ENCODE results near the gene ADAP1. TPM values are rescaled to one million over a fixed set of nuclear protein-coding genes. Genes with fewer than 3 reads are reported as not detected.

ADAP1 gene
- total and polyA plus RNA-seq, 3 experiments from 2014 or later, result 37.7 to 77.3 (median 67.7) TPM

DNA sequence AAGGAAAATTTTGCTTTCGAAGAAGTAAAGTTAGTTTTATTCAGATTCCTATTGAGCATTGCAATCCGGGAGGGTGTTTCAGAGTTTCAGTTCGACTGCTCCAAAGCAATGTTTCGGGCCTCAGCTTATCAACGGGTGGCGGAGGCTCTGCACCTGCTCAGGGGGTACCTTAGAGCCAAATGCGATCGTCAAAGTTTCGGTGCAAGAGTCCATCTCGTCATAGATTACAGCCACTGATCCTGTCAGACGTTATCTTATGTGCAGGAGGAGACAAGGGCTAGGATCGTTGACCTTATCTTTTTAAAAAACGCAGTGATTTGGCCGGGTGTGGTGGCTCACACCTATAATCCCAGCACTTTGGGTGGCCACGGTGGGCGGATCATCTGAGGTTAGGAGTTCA, 24.7 kb upstream of the ADAP1 start:
- Histone ChIP-seq H3K27ac (ENCODE audit: low read depth, low read length) (no peak overlapping the region), H3K36me3 (ENCODE audit: insufficient read depth, low read length) (no peaks in the 10 kb centered on the region), H3K27me3 (ENCODE audit: insufficient read depth, low read length, poor library complexity, severe bottlenecking) (no peaks in the 10 kb centered on the region), H3K4me1 (ENCODE audit: insufficient read depth, low read length) (peaks cover 10% of the 10 kb centered on the region), H3K4me3 (ENCODE audit: low read length) (no peak overlapping the region), H3K9me3 (ENCODE audit: low read length) (no peaks in the 10 kb centered on the region)
- Mint-ChIP-seq H3K36me3 (peaks cover 0 to 6% (median 0%) of the 10 kb centered on the region in 3 donors), H3K27ac (peak overlapping the region in 1 of 8 donors; percentile 0), H3K4me3 (peak overlapping the region in 1 of 7 donors; percentile 34), H3K9me3 (no peaks in the 10 kb centered on the region), H3K27me3 (peaks cover 0 to 2% of the 10 kb centered on the region in 2 donors), H3K4me1 (peaks cover 8% of the 10 kb centered on the region in 3 donors)
- POLR2A ChIA-PET, result no interaction called here
- no peak for DNase-seq
- CTCF ChIA-PET, result interaction anchor here (1.0 to 6.9 kb wide), 2 partner anchors 14 to 87 kb away, joined by 3 to 43 read pairs; no protein-coding TSS in a partner anchor

DNA sequence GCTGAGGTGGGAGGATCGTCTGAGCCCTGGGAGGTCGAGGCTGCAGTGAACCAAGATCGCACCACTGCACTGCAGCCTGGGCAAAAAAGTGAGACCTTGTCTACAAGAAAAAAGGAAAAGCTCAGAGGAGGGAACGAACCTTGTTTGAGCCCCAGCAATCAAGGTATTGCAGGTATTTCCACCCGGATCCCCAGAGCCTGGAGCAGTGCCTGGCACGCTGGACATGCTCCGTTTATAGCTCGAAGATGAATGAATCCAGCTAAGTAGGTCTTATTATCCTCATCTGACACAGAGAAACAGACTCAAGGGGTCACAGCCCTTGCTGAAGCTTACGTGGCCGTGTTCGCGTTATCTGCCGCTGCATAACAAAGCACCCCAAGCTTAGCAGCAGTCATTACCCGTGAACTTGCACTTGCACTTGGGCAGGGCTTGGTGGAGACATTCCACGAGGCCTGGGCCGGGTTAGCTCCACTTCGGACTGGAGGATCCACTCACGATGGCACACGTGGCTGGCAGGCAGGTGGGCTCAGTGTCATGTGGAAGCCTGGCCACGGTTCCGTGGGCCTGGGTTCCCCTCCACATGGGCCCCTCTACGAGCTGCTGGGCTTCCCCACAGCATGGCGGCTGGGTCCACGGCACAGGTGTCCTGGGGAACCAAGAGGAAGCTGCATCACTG, 24.1 kb upstream of the ADAP1 start:
- Histone ChIP-seq H3K9me3 (ENCODE audit: low read length) (no peaks in the 10 kb centered on the region), H3K4me1 (ENCODE audit: insufficient read depth, low read length) (peaks cover 15% of the 10 kb centered on the region), H3K36me3 (ENCODE audit: insufficient read depth, low read length) (no peaks in the 10 kb centered on the region), H3K27ac (ENCODE audit: low read depth, low read length) (no peak overlapping the region), H3K27me3 (ENCODE audit: insufficient read depth, low read length, poor library complexity, severe bottlenecking) (no peaks in the 10 kb centered on the region), H3K4me3 (ENCODE audit: low read length) (no peak overlapping the region)
- Mint-ChIP-seq H3K4me3 (peak overlapping the region in 1 of 7 donors; percentile 30), H3K4me1 (peaks cover 8 to 10% (median 9%) of the 10 kb centered on the region in 3 donors), H3K36me3 (peaks cover 0 to 6% (median 0%) of the 10 kb centered on the region in 3 donors), H3K27me3 (peaks cover 0 to 2% of the 10 kb centered on the region in 2 donors), H3K9me3 (no peaks in the 10 kb centered on the region), H3K27ac (peak overlapping the region in 1 of 8 donors; percentile 4)
- ChIA-PET CTCF (interaction anchor here (1.0 to 6.9 kb wide), 3 partner anchors 15 to 197 kb away, joined by 3 to 43 read pairs (median 3); no protein-coding TSS in a partner anchor), POLR2A (no interaction called here)
- no peak for DNase-seq

DNA sequence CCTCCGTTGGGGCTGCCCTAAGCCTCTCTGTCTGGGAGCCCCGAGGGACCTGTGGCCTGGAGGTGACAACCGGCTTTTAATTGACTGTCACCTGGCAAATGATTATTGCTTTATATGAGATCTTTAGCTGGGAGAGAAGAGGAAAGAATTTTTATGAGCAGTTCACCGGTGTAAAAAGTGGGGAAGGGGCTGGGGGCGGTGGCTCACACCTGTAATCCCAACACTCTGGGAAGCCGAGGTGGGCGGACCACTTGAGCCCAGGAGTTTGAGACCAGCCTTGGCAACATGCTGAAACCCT, 23.5 kb upstream of the ADAP1 start:
- H3K9me3 ChIP-seq (ENCODE audit: low read length), result no peaks in the 10 kb centered on the region
- no peak overlapping the region for H3K27ac ChIP-seq (ENCODE audit: low read depth, low read length)
- Mint-ChIP-seq H3K27me3 (peaks cover 0 to 2% of the 10 kb centered on the region in 2 donors), H3K4me1 (peaks cover 14 to 15% (median 14%) of the 10 kb centered on the region in 3 donors), H3K27ac (peak overlapping the region in 2 of 8 donors; percentile 11 to 58), H3K9me3 (no peaks in the 10 kb centered on the region), H3K4me3 (peak overlapping the region in 3 of 7 donors; percentile 24 to 66 (median 42)), H3K36me3 (peaks cover 0 to 9% (median 0%) of the 10 kb centered on the region in 3 donors)
- H3K4me1 ChIP-seq (ENCODE audit: insufficient read depth, low read length), result peaks cover 21% of the 10 kb centered on the region
- no peaks in the 10 kb centered on the region for H3K27me3 ChIP-seq (ENCODE audit: insufficient read depth, low read length, poor library complexity, severe bottlenecking)
- CTCF ChIA-PET, result interaction anchor here (1.1 to 6.9 kb wide), 2 partner anchors 16 to 198 kb away, joined by 3 to 43 read pairs; no protein-coding TSS in a partner anchor
- POLR2A ChIA-PET, result no interaction called here
- peaks cover under 1% of the 10 kb centered on the region for H3K36me3 ChIP-seq (ENCODE audit: insufficient read depth, low read length)
- no peak overlapping the region for H3K4me3 ChIP-seq (ENCODE audit: low read length)
- no peak for DNase-seq

DNA sequence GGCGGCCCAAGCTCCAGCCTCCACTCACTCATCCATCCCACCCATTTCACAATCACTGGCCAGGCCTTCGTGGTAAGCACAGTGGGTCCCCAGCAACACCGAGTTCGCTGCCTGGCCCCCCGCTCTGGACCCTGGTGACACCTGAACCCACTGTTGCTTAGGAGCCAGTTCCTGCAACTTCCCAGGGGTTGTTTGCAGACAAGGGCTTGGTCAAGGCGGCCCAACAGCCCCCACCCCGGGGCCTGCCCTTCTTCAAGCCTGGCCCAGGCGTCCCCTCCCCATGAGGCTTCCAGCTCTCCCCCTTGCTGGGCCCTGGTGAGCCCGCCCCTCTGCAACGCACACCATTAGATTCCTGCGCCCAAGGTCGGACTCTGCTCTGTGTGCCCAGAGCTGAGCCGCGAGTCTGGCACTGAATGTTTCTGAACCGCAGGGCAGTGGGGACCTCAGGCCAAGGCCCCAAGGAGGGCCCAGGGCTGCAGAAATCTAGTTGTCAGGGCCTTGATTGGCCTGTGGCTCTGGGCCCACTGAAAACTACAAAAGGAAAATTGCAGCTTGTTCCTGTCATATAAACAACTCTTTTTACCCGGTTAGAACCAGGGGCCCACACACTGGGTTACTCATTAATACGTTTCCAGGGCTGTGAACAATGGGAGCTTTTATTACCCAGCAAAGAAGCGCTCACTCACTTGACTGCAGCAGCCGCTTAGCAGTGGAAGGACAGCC, 23.0 kb upstream of the ADAP1 start:
- no peak for DNase-seq
- H3K27me3 Mint-ChIP-seq, result peaks cover 0 to 2% of the 10 kb centered on the region in 2 donors
- H3K36me3 Mint-ChIP-seq, result peaks cover 0 to 14% (median 0%) of the 10 kb centered on the region in 3 donors
- CTCF ChIA-PET, result interaction anchor here (1.1 to 6.9 kb wide), 2 partner anchors 16 to 198 kb away, joined by 3 to 43 read pairs; no protein-coding TSS in a partner anchor
- Histone ChIP-seq H3K4me3 (ENCODE audit: low read length) (no peak overlapping the region), H3K27ac (ENCODE audit: low read depth, low read length) (no peak overlapping the region), H3K36me3 (ENCODE audit: insufficient read depth, low read length) (peaks cover 5% of the 10 kb centered on the region), H3K27me3 (ENCODE audit: insufficient read depth, low read length, poor library complexity, severe bottlenecking) (no peaks in the 10 kb centered on the region), H3K9me3 (ENCODE audit: low read length) (no peaks in the 10 kb centered on the region), H3K4me1 (ENCODE audit: insufficient read depth, low read length) (peaks cover 24% of the 10 kb centered on the region)
- no peaks in the 10 kb centered on the region for H3K9me3 Mint-ChIP-seq
- peak overlapping the region in 1 of 8 donors; percentile 11 for H3K27ac Mint-ChIP-seq
- H3K4me1 Mint-ChIP-seq, result peaks cover 17 to 20% (median 19%) of the 10 kb centered on the region in 3 donors
- H3K4me3 Mint-ChIP-seq, result peak overlapping the region in 2 of 7 donors; percentile 42 to 66
- POLR2A ChIA-PET, result no interaction called here

DNA sequence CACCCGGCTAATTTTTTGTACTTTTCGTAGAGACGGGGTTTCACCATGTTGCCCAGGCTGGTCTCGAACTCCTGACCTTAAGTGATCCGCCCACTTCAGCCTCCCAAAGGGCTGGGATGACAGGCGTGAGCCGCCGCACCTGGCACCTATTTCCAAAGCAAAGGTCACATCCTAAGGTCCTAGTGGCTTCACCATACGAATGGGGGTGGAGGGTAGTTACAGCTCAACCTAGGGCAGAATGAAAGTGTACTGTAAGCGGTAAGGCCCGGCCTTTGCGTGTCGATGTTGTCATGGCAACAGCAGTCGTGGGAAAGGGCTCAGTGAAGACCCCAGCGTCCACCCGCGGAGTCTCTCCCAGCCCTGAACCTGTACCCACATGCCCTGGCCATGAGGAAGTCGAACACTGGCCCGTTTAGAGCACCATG, 22.4 kb upstream of the ADAP1 start:
- Mint-ChIP-seq H3K4me3 (peak overlapping the region in 3 of 7 donors; percentile 48 to 97 (median 93)), H3K27ac (peak overlapping the region in 1 of 8 donors; percentile 66), H3K27me3 (peaks cover 0 to 2% of the 10 kb centered on the region in 2 donors), H3K9me3 (no peaks in the 10 kb centered on the region), H3K4me1 (peaks cover 22 to 26% (median 25%) of the 10 kb centered on the region in 3 donors), H3K36me3 (peaks cover 0 to 19% (median 0%) of the 10 kb centered on the region in 3 donors)
- H3K9me3 ChIP-seq (ENCODE audit: low read length), result no peaks in the 10 kb centered on the region
- peaks cover 11% of the 10 kb centered on the region for H3K36me3 ChIP-seq (ENCODE audit: insufficient read depth, low read length)
- H3K27me3 ChIP-seq (ENCODE audit: insufficient read depth, low read length, poor library complexity, severe bottlenecking), result no peaks in the 10 kb centered on the region
- peaks cover 28% of the 10 kb centered on the region for H3K4me1 ChIP-seq (ENCODE audit: insufficient read depth, low read length)
- no peak overlapping the region for H3K27ac ChIP-seq (ENCODE audit: low read depth, low read length)
- DNase-seq, result no peak
- H3K4me3 ChIP-seq (ENCODE audit: low read length), result no peak overlapping the region
- POLR2A ChIA-PET, result no interaction called here
- CTCF ChIA-PET, result interaction anchor here (6.9 kb wide), 1 partner anchor 17 kb away, joined by 43 read pairs; no protein-coding TSS in a partner anchor

DNA sequence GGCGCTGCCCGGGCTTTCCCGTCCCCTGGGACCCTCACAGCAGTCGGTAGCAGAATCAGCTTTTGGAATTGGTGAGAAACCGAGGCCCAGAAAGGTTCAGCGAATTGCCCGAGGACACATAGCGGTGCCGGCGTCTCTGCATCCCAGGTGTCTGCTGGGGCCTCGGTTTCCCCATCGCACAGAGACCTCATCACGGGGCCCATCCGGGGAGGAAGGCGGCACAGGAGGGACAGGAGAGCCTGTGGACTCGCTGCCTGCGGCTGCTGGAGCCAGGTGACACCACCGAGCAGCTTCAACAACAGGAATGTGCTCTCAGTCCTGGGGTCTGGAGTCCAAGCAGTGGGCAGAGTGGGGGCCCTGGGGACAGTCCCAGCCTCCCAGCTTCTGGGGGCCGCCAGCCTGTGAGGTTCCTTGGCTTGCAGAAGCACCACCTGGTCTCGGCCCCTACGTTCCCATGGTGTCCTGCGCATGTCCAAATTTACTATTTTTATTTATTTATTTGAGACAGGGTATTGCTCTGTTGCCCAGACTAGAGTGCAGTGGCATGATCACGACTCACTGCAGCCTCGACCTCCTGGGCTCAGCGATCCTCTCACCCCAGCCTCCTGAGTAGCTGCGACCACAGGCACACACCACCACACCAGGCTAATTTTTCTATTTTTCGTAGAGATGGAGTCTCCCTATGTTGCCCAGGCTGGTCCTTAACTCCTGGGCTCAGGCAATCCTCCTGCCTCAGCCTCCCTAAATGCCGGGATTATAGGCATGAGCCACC, 21.4 kb upstream of the ADAP1 start:
- no peak overlapping the region for H3K27ac ChIP-seq (ENCODE audit: low read depth, low read length)
- POLR2A ChIA-PET, result interaction anchor here (1.2 to 1.9 kb wide), 6 partner anchors 51 to 101 kb away, joined by 3 to 10 read pairs (median 4); no protein-coding TSS in a partner anchor
- DNase-seq, result no peak
- H3K4me1 ChIP-seq (ENCODE audit: insufficient read depth, low read length), result peaks cover 29% of the 10 kb centered on the region
- Mint-ChIP-seq H3K9me3 (no peaks in the 10 kb centered on the region), H3K4me1 (peaks cover 28 to 33% (median 32%) of the 10 kb centered on the region in 3 donors), H3K27ac (peak overlapping the region in 5 of 8 donors; percentile 26 to 98 (median 56)), H3K4me3 (peak overlapping the region; percentile 90 to 97 (median 93)), H3K27me3 (peaks cover 0 to 2% of the 10 kb centered on the region in 2 donors), H3K36me3 (peaks cover 0 to 26% (median 4%) of the 10 kb centered on the region in 3 donors)
- no peaks in the 10 kb centered on the region for H3K27me3 ChIP-seq (ENCODE audit: insufficient read depth, low read length, poor library complexity, severe bottlenecking)
- H3K4me3 ChIP-seq (ENCODE audit: low read length), result no peak overlapping the region
- H3K9me3 ChIP-seq (ENCODE audit: low read length), result no peaks in the 10 kb centered on the region
- H3K36me3 ChIP-seq (ENCODE audit: insufficient read depth, low read length), result peaks cover 19% of the 10 kb centered on the region
- CTCF ChIA-PET, result interaction anchor here (3.5 to 6.9 kb wide), 2 partner anchors 18 to 90 kb away, joined by 15 to 43 read pairs; no protein-coding TSS in a partner anchor
